GM19372 (cell line): Measurements from ENCODE around the gene KCTD5.
"Not testable (repeated sequence)": the region's sequence is repeated elsewhere in the genome, so short reads cannot be mapped to it uniquely, and the experiment has no call there.

Source experiments
- ATAC-seq: cut with Tn5 transposase; IDR thresholded peaks from one replicate; pipeline ENCODE4 v1.9.1; 2021; ENCODE audit warnings: mild to moderate bottlenecking, low read depth, moderate library complexity; ENCODE audit not compliant: unreplicated experiment

Gene KCTD5

GRCh38 chr16:2692948-2693651 lies 10.8 kb downstream of the KCTD5 start:
- ATAC-seq: no peak

DNA sequence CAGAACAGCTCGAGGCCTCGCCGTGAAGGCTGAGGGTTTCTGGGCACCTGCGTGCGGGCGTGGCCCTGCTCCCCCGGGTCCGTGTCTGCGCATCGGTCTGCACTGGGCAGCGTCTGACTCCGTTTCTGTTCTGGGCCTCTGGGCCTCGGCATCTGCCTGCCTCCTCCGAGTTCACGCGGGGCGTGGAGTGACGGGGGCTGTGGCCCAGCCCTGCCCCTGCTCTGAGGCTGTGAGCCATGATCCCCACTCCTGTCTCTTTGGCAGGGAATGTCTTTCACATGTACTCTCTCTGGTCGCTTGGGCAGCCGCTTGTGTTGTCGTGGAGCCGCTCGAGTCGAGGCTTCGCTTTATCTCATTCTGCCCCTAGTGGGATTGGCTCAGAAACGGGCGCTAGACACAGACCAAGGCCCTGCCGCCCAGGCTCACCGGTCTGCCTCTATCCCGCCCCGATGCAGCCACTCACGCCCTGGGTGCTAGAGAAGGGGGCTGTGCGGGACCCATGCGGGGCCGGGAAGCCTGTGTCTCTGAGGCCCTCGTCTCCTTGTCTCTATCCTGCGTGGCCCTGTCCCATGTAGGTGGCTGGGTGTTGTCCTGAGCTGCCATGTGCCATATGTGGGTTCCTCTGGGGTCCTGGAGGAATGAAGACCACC lies 14.4 kb downstream of the KCTD5 start:
- not testable (repeated sequence) for ATAC-seq

- no peak for ATAC-seq
Measured at GRCh38 chr16:2697401-2697948, 15.2 kb downstream of the KCTD5 start.

- ATAC-seq: no peak
Measured at GRCh38 chr16:2698103-2698870, 16.0 kb downstream of the KCTD5 start.

GRCh38 chr16:2698965-2699750 lies 16.8 kb downstream of the KCTD5 start:
- ATAC-seq: no peak

- no peak for ATAC-seq
Measured at GRCh38 chr16:2699791-2700600, 17.7 kb downstream of the KCTD5 start.

DNA sequence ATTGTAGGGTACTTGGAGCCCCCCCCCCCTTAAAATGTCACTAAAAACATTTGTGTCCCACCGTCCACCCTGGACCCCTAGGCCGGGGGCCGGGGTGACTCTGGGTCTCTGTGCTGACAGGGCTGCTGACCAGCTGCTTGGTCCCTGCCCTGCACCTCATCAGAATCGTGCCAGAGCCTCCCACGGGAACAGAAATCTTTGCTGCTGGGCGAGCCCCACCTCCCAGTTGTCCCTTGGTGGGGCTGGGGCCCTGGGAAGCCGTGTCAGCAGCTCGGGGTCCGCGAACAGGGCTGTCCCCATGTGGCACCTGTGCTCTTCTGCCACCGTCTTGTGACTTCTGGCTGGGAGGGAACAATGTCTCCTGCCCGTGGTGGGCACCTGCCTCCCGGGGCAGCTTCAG lies 18.5 kb downstream of the KCTD5 start:
- no peak for ATAC-seq

GRCh38 chr16:2701272-2701671 lies 18.9 kb downstream of the KCTD5 start:
- no peak for ATAC-seq

GRCh38 chr16:2701713-2702437 lies 19.6 kb downstream of the KCTD5 start:
- ATAC-seq: no peak

DNA sequence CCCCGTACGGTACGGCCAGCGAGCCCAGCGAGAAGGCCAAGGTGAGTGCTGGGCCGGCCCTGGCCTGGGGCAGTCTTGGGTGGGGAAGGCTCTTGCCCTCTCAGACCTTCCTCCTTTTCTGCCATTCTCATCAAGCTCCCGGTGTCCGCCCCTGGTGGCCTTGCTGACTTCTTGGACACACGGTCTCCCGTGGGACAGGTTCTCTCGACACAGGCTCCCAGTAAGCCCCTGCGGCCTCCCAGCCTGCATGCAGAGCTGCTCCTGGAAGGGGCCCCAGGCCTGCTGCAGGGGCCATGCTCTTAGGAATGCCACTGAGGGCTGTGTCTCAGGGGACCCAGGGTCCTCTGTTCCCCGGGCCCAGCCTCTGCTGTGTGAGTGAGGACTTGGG lies 20.1 kb downstream of the KCTD5 start:
- ATAC-seq: no peak

DNA sequence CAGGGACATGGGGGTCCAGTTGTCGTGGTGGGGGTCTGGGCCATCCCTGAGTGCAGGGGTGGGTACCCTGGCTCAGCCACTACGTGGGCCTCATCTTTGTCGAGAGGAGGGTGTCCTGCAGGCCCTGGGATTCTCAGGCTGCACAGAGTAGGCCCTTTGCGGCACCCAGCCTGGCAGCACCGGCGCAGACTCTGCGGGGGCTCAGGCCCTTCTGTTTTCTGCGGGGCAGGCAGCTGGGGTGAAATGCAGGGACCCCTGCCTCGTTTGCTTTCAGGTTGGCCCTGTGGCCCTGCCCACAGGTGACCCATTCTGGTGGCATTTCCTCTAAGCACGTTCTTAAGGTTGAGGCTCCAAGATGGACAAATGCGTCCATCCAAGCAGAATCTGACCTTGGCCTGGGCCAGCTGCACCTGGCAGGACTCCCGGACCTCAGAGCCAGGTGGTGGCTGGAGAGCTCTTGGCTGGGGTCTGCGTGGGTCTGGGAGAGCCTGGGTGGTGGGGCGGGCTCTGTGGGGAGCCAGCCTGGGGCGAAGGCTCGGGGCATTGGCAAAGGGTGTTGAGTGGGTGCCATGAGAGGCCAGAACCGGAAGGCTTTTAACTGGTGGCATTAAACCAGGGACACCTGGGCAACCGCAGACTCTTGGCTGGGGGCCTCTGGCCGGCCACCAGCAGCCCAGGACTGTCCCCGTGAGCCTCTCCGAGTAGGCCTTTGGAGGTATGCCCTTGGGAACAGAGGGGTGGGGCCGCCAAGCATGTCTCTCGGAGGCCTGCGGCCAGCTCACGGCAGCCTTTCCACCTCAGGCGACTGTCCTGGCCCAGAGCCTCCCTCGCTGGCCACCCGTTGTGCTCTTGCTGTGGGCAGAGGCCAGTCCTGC lies 20.8 kb downstream of the KCTD5 start:
- no peak for ATAC-seq

GRCh38 chr16:2704166-2704982 lies 22.1 kb downstream of the KCTD5 start:
- no peak for ATAC-seq

DNA sequence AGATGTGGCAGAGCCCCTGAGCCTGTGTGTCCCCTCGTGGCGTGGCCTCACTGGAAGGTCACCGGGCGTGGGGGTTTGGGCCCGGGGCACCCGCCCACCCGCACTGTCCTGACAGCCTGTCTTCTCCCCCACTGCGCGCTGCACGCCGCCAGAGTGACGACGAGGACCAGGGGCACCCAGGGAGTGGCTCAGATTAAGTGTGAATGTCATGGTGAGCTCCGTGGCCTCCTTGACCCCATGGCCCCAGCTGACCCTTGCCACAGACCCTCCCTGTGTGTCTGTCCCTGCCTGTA lies 22.6 kb downstream of the KCTD5 start:
- ATAC-seq: no peak

DNA sequence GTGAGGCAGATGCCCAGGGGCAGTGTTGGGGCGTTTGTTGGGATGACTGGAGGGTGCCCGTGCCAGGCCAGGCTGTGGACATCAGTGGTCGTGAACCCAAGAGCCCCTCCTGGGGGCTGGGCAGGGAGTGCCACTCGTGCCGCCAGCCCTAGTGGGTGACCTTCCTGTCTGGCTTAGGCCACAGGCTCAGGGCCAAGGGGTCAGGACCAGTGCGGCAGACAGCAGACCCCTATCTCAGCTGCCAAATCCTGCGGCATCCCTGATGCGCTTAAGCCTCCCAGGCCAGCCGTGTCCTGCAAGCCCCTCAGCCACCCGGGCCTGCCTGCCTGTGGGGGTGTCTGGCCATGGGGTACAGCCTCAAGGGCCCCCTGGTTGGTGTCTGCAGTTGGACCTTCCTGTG lies 23.0 kb downstream of the KCTD5 start:
- ATAC-seq: no peak

DNA sequence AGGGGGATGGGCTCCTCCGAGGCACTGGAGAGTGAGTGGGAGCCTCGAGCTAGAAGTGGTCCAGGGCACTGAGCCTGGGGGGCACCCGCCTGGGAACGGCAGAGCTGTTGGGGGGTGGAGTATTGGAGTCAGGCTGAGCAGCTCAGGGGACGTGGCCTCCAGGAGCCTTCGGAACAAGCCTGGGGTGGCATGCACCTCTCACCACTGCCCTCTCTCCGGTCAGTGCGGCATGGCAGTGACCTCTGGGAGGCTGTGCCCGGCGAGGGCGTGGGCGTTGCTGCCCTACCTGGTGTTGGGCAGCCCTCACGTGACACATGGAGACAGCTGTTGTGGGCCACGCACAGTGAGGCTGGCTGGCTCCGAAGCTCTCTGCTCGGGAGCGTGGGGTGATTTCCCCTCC lies 23.8 kb downstream of the KCTD5 start:
- no peak for ATAC-seq

- ATAC-seq: no peak
Measured at GRCh38 chr16:2706611-2707311, 24.4 kb downstream of the KCTD5 start.
